IMR-90 (cell line): ENCODE measurements around the gene OR6V1. TPM values are rescaled to one million over a fixed set of nuclear protein-coding genes. Genes with fewer than 3 reads are reported as not detected.

Experiments
- ATAC-seq: fragments of 200-7000 bp; cut with Tn5 transposase; 2 replicates; pipeline ENCODE4 v1.9.1; 2020; ENCODE audit warnings: low read depth, mild to moderate bottlenecking, moderate library complexity
- BruUV-seq: library from RNA; stranded (reverse); fragments of 400-500 nt; replicated peaks from 2 replicates; lab custom pipeline; 2021; lab: Mats Ljungman, UMichigan
- CTCF ChIA-PET: fragments of 300-600 bp; formaldehyde crosslinking; extraction: SDS; loops from one replicate; lab custom pipeline; 2021; ENCODE audit warnings: antibody characterized with exemption; lab: Yijun Ruan, JAX
- POLR2A ChIA-PET: fragments of 300-600 bp; sonication (Branson Sonifier 250); formaldehyde crosslinking; loops from one replicate; lab custom pipeline; 2022; ENCODE audit warnings: antibody characterized with exemption; ENCODE audit not compliant: unreplicated experiment; lab: Charles Lee
- DNase-seq: peaks from one replicate; pipeline ENCODE4 v3.0.0; 2013
- H2AFZ ChIP-seq: replicated peaks from 2 replicates; pipeline ENCODE3; 2013; ENCODE audit warnings: low read length, mild to moderate bottlenecking; ENCODE audit not compliant: poor library complexity
- H2AK5ac ChIP-seq: 2 replicates; pipeline ENCODE4 v1.6.1; 2013; ENCODE audit warnings: low read depth, low read length, inconsistent platforms
- H2AK9ac ChIP-seq: replicated peaks from 2 replicates; pipeline ENCODE3; 2013; ENCODE audit warnings: mild to moderate bottlenecking, low read depth, low read length, moderate library complexity; ENCODE audit not compliant: poor library complexity
- H2BK120ac ChIP-seq: 2 replicates; pipeline ENCODE4 v1.6.1; 2013; ENCODE audit warnings: low read depth, low read length, inconsistent platforms
- H2BK15ac ChIP-seq: 3 replicates; pipeline ENCODE4 v1.6.1; 2013; ENCODE audit warnings: low read depth, low read length, inconsistent platforms
- H2BK20ac ChIP-seq: 2 replicates; pipeline ENCODE4 v1.6.1; 2013; ENCODE audit warnings: low read depth, mild to moderate bottlenecking, inconsistent platforms, low read length, moderate library complexity
- H2BK5ac ChIP-seq: 2 replicates; pipeline ENCODE4 v1.6.1; 2013; ENCODE audit warnings: mild to moderate bottlenecking, low read depth, low read length, inconsistent platforms; ENCODE audit not compliant: poor library complexity, severe bottlenecking
- H3K14ac ChIP-seq: replicated peaks from 2 replicates; pipeline ENCODE4 v1.6.1; 2013; ENCODE audit warnings: low read depth, low read length, inconsistent platforms
- H3K18ac ChIP-seq: 2 replicates; pipeline ENCODE4 v1.6.1; 2013; ENCODE audit warnings: low read depth, low read length, control low read depth
- H3K23ac ChIP-seq: 2 replicates; pipeline ENCODE4 v1.6.1; 2013; ENCODE audit warnings: low read depth, low read length, inconsistent platforms
- H3K27ac ChIP-seq: 2 replicates; pipeline ENCODE4 v1.5.1; 2013; ENCODE audit warnings: mild to moderate bottlenecking, control low read depth, low read length; ENCODE audit not compliant: insufficient read depth
- H3K27me3 ChIP-seq: 2 replicates; pipeline ENCODE4 v1.6.1; 2013; ENCODE audit warnings: low read length; ENCODE audit not compliant: control insufficient read depth, insufficient read depth
- H3K36me3 ChIP-seq: 2 replicates; pipeline ENCODE4 v1.6.1; 2013; ENCODE audit warnings: low read length, mixed read lengths; ENCODE audit not compliant: control insufficient read depth, insufficient read depth
- H3K4ac ChIP-seq: 2 replicates; pipeline ENCODE4 v1.6.1; 2013; ENCODE audit warnings: low read depth, low read length, inconsistent platforms
- H3K4me1 ChIP-seq: 2 replicates; pipeline ENCODE4 v1.6.1; 2013; ENCODE audit warnings: low read length, mixed read lengths; ENCODE audit not compliant: control insufficient read depth, insufficient read depth
- H3K4me2 ChIP-seq: 2 replicates; pipeline ENCODE4 v1.6.1; 2013; ENCODE audit warnings: low read depth, mild to moderate bottlenecking, control low read depth, low read length, moderate library complexity
- H3K4me3 ChIP-seq: 2 replicates; pipeline ENCODE4 v1.5.1; 2013; ENCODE audit warnings: low read depth, mild to moderate bottlenecking, control low read depth, low read length, moderate library complexity; ENCODE audit not compliant: insufficient read depth
- H3K56ac ChIP-seq: 2 replicates; pipeline ENCODE4 v1.6.1; 2013; ENCODE audit warnings: low read length, inconsistent platforms; ENCODE audit not compliant: insufficient read depth; ENCODE audit errors: extremely low read depth
- H3K79me1 ChIP-seq, 2 experiments: 2 replicates each; pipeline ENCODE4 v1.6.1; 2013; ENCODE audit warnings: low read length in 2 of 2, inconsistent platforms in 1 of 2, low read depth in 1 of 2
- H3K9ac ChIP-seq: 2 replicates; pipeline ENCODE4 v1.6.1; 2013; ENCODE audit warnings: low read depth, low read length, control low read depth
- H3K9me1 ChIP-seq: 2 replicates; pipeline ENCODE4 v1.6.1; 2013; ENCODE audit warnings: low read length, inconsistent platforms; ENCODE audit not compliant: insufficient read depth
- H3K9me3 ChIP-seq: 2 replicates; pipeline ENCODE4 v1.6.1; 2013; ENCODE audit warnings: low read length; ENCODE audit not compliant: control insufficient read depth, insufficient read depth
- H4K20me1 ChIP-seq: 2 replicates; pipeline ENCODE4 v1.6.1; 2013; ENCODE audit warnings: low read length, inconsistent platforms; ENCODE audit not compliant: insufficient read depth
- H4K5ac ChIP-seq: 2 replicates; pipeline ENCODE4 v1.6.1; 2013; ENCODE audit warnings: mild to moderate bottlenecking, low read depth, low read length, control low read depth
- H4K8ac ChIP-seq, 2 experiments: 2 replicates each; pipeline ENCODE4 v1.6.1; 2013; ENCODE audit warnings: low read depth in 2 of 2, low read length in 2 of 2, control low read depth in 1 of 2, inconsistent platforms in 1 of 2
- H4K91ac ChIP-seq: 2 replicates; pipeline ENCODE4 v1.6.1; 2013; ENCODE audit warnings: low read depth, low read length, inconsistent platforms; ENCODE audit not compliant: insufficient read depth
- BHLHE40 ChIP-seq: fragments of 150-350 bp; IDR thresholded peaks from 2 replicates; pipeline ENCODE4 v1.6.1; 2016; ENCODE audit warnings: mild to moderate bottlenecking, low read depth, low read length
- CEBPB ChIP-seq: IDR thresholded peaks from 2 replicates; pipeline ENCODE4 v1.6.1; 2012; ENCODE audit warnings: low read depth, low read length, improper control_type of control experiment
- CHD1 ChIP-seq: IDR thresholded peaks from 2 replicates; pipeline ENCODE4 v1.6.1; 2012; ENCODE audit warnings: low read depth, low read length, improper control_type of control experiment
- FOS ChIP-seq: fragments of 150-350 bp; IDR thresholded peaks from 2 replicates; pipeline ENCODE4 v1.6.1; 2016; ENCODE audit warnings: low read depth, low read length
- MAFK ChIP-seq: IDR thresholded peaks from 2 replicates; pipeline ENCODE4 v1.6.1; 2012; ENCODE audit warnings: low read depth, low read length, improper control_type of control experiment
- MXI1 ChIP-seq: IDR thresholded peaks from 2 replicates; pipeline ENCODE4 v1.6.1; 2012; ENCODE audit warnings: low read depth, mild to moderate bottlenecking, low read length, moderate library complexity, borderline replicate concordance
- NFE2L2 ChIP-seq: fragments of 150-350 bp; IDR thresholded peaks from 2 replicates; pipeline ENCODE4 v1.6.1; 2016; ENCODE audit warnings: low read depth, mild to moderate bottlenecking, low read length
- POLR2A ChIP-seq: IDR thresholded peaks from 2 replicates; pipeline ENCODE4 v1.6.1; 2012; ENCODE audit warnings: mild to moderate bottlenecking, low read depth, low read length
- RAD21 ChIP-seq: IDR thresholded peaks from 2 replicates; pipeline ENCODE4 v1.6.1; 2012; ENCODE audit warnings: low read length, improper control_type of control experiment
- RCOR1 ChIP-seq: IDR thresholded peaks from 2 replicates; pipeline ENCODE4 v1.6.1; 2012; ENCODE audit warnings: mild to moderate bottlenecking, low read length, improper control_type of control experiment; ENCODE audit not compliant: insufficient replicate concordance
- RFX5 ChIP-seq: IDR thresholded peaks from 2 replicates; pipeline ENCODE4 v1.8.0; 2012; ENCODE audit warnings: low read depth, mild to moderate bottlenecking, low read length, moderate library complexity
- SMC3 ChIP-seq: fragments of 150-350 bp; IDR thresholded peaks from 2 replicates; pipeline ENCODE4 v1.6.1; 2016; ENCODE audit warnings: low read depth, mild to moderate bottlenecking, antibody characterized with exemption, low read length, moderate library complexity
- WGBS, 2 experiments: methylation state at CpG; one replicate each; pipeline versions ENCODE4 v1.1.5 to v1.1.7; 2013; ENCODE audit warnings: missing lambda C conversion rate in 2 of 2; ENCODE audit not compliant: insufficient read length in 1 of 2; ENCODE audit errors: extremely low coverage in 2 of 2; 5-methylcytosine and 5-hydroxymethylcytosine counted together
- dilution Hi-C: fragments of 300-500 bp; cut with HindIII; formaldehyde crosslinking; loops from one replicate; pipeline ENCODE4 v1.14.3; 2018; ENCODE audit warnings: low sequenced_read_pairs; ENCODE audit not compliant: unreplicated experiment
- in situ Hi-C: fragments of 300-500 bp; cut with MboI; formaldehyde crosslinking; loops from 3 replicates; pipeline ENCODE4 v1.14.3; 2019; ENCODE audit warnings: low sequenced_read_pairs, inconsistent platforms, mixed read lengths
- intact Hi-C: fragments of 100-400 bp; cut with micrococcal nuclease; formaldehyde crosslinking; loops from 2 replicates; pipeline ENCODE4 v1.10.0; 2022
- polyA plus RNA-seq, 3 experiments: library from polyadenylated mRNA; depleted of rRNA; stranded (reverse); fragments of >200 nt; gene quantifications; 2 replicates each; pipeline ENCODE4 v1.2.3, GENCODE V29; 2012; ENCODE audit warnings: low replicate concordance in 1 of 3
- total RNA-seq: library from RNA; depleted of rRNA; stranded (reverse); fragments of >200 nt; gene quantifications from 2 replicates; pipeline ENCODE4 v1.2.3, GENCODE V29; 2012
- TF ChIP-seq, protein P1 (sequence below): fragments of 150-350 bp; IDR thresholded peaks from 2 replicates; pipeline ENCODE4 v1.6.1; 2016; ENCODE audit warnings: low read depth, mild to moderate bottlenecking, low read length, moderate library complexity, borderline replicate concordance

OR6V1 gene
- total and polyA plus RNA-seq, 2 of the 4 experiments (the other 2 are of a cell fraction): not detected

GRCh38 chr7:143016996-143017395 lies 35.1 kb upstream of the OR6V1 start:
- CTCF ChIA-PET: interaction anchor here (1.8 kb wide), 1 partner anchor 198 kb away, joined by 6 read pairs; no protein-coding TSS in a partner anchor
- dilution Hi-C loops: no loop called here
- no peaks in the 10 kb centered on the region for H3K36me3 ChIP-seq

More at GRCh38 chr7:143016996-143017395, 35.1 kb upstream of the OR6V1 start:
- Histone ChIP-seq H4K20me1 (no peaks in the 10 kb centered on the region), H4K91ac (no peak overlapping the region), H3K23ac (no peak overlapping the region), H2BK5ac (no peak overlapping the region), H3K27me3 (no peaks in the 10 kb centered on the region), H2BK120ac (no peak overlapping the region), H3K4me2 (no peak overlapping the region), H4K8ac (no peak overlapping the region), H3K79me1 (no peaks in the 10 kb centered on the region), H2BK15ac (no peak overlapping the region), H3K4me3 (no peak overlapping the region), H3K9ac (no peak overlapping the region), H2AK9ac (no peak overlapping the region), H3K18ac (no peak overlapping the region), H2BK20ac (no peak overlapping the region), H2AFZ (no peak overlapping the region), H3K4me1 (no peaks in the 10 kb centered on the region), H3K9me1 (no peaks in the 10 kb centered on the region), H2AK5ac (no peak overlapping the region), H3K56ac (no peak overlapping the region), H3K4ac (no peak overlapping the region), H3K14ac (no peak overlapping the region), H4K5ac (no peak overlapping the region), H3K27ac (no peak overlapping the region), H3K9me3 (no peaks in the 10 kb centered on the region)
- in situ Hi-C loops (loop anchor here (25.0 kb wide), 1 partner anchor 420 kb away; the partner anchor contains the start of gene TAS2R60), intact Hi-C loops (no loop called here)
- DNase-seq: no peak
- TF ChIP-seq MXI1: no peak
- TF ChIP-seq, protein P1, sequence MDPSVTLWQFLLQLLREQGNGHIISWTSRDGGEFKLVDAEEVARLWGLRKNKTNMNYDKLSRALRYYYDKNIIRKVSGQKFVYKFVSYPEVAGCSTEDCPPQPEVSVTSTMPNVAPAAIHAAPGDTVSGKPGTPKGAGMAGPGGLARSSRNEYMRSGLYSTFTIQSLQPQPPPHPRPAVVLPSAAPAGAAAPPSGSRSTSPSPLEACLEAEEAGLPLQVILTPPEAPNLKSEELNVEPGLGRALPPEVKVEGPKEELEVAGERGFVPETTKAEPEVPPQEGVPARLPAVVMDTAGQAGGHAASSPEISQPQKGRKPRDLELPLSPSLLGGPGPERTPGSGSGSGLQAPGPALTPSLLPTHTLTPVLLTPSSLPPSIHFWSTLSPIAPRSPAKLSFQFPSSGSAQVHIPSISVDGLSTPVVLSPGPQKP: no peak
- no peak for TF ChIP-seq POLR2A
- TF ChIP-seq NFE2L2: no peak
- TF ChIP-seq FOS: no peak
- no peak for TF ChIP-seq RAD21
- TF ChIP-seq MAFK: no peak
- TF ChIP-seq BHLHE40: no peak
- no peak for TF ChIP-seq RFX5
- no peak for TF ChIP-seq CHD1
- no peak for TF ChIP-seq CEBPB
- no peak for TF ChIP-seq RCOR1
- TF ChIP-seq SMC3: no peak
- BruUV-seq: no TSS peak
- POLR2A ChIA-PET: no interaction called here
- no peak for ATAC-seq
- WGBS, 2 experiments: no CpG with 5 or more reads among the region's 2 CpGs
